GM04503 (cell line): ENCODE data around the gene MSH5.

Experiments
- DNase-seq: peaks from one replicate; pipeline ENCODE4 v3.0.0-alpha.2; 2012; ENCODE audit warnings: low read depth

MSH5 gene

GRCh38 chr6:31729979-31730630, 9.7 kb upstream of the MSH5 start:
- no peak for DNase-seq

- DNase-seq = no peak
Measured at GRCh38 chr6:31730631-31731086, 9.1 kb upstream of the MSH5 start.

GRCh38 chr6:31732029-31732428, 7.8 kb upstream of the MSH5 start:
- no peak for DNase-seq

GRCh38 chr6:31733734-31734133, 6.1 kb upstream of the MSH5 start:
- DNase-seq = no peak

GRCh38 chr6:31734247-31734820, 5.5 kb upstream of the MSH5 start:
- no peak for DNase-seq

GRCh38 chr6:31734821-31735406, 4.9 kb upstream of the MSH5 start:
- DNase-seq = no peak

- no peak for DNase-seq
Measured at GRCh38 chr6:31736021-31736767, 3.6 kb upstream of the MSH5 start, which contains the start of gene CLIC1. Gene CLIC1, minus strand, starts transcription at chr6:31736530. Its CDS starts 230 bp downstream, at chr6:31736300.

- no peak for DNase-seq
Measured at GRCh38 chr6:31736768-31737314, 3.0 kb upstream of the MSH5 start.

- DNase-seq = no peak
Measured at GRCh38 chr6:31737315-31737990, 2.4 kb upstream of the MSH5 start.

- DNase-seq = no peak
Measured at GRCh38 chr6:31737991-31738979, 1.5 kb upstream of the MSH5 start.

- DNase-seq = no peak
Measured at GRCh38 chr6:31740397-31741223, 805 bp downstream of the MSH5 start.

GRCh38 chr6:31741815-31742214, 2.0 kb downstream of the MSH5 start:
- DNase-seq = no peak

- no peak for DNase-seq
Measured at GRCh38 chr6:31742894-31743293, 3.1 kb downstream of the MSH5 start.

- DNase-seq = no peak
Measured at GRCh38 chr6:31744422-31744821, 4.6 kb downstream of the MSH5 start.

GRCh38 chr6:31749301-31750036, 9.7 kb downstream of the MSH5 start:
- DNase-seq = no peak

GRCh38 chr6:31750411-31751022, 10.7 kb downstream of the MSH5 start:
- DNase-seq = no peak

- no peak for DNase-seq
Measured at GRCh38 chr6:31752739-31753319, 13.0 kb downstream of the MSH5 start.

- DNase-seq = no peak
Measured at GRCh38 chr6:31758281-31758680, 18.5 kb downstream of the MSH5 start.
